GM19328 (cell line): ENCODE results near the gene FBXL7.

Experiments used
- ATAC-seq: cut with Tn5 transposase; IDR thresholded peaks from one replicate; pipeline ENCODE4 v1.9.1; 2021; ENCODE audit warnings: mild to moderate bottlenecking, moderate library complexity; ENCODE audit not compliant: unreplicated experiment

The FBXL7 gene

GRCh38 chr5:15538516-15538915, 38.5 kb downstream of the FBXL7 start:
- ATAC-seq, result no peak

GRCh38 chr5:15539951-15540350, 40.0 kb downstream of the FBXL7 start:
- no peak for ATAC-seq

- ATAC-seq, result no peak
Observed at GRCh38 chr5:15544039-15544438, 44.1 kb downstream of the FBXL7 start.

GRCh38 chr5:15545082-15545481, 45.1 kb downstream of the FBXL7 start:
- no peak for ATAC-seq

- ATAC-seq, result no peak
Observed at GRCh38 chr5:15547261-15547839, 47.4 kb downstream of the FBXL7 start.

- ATAC-seq, result no peak
Observed at GRCh38 chr5:15549961-15550360, 50.0 kb downstream of the FBXL7 start.

GRCh38 chr5:15550502-15551112, 50.6 kb downstream of the FBXL7 start:
- no peak for ATAC-seq

- ATAC-seq, result no peak
Observed at GRCh38 chr5:15551113-15551504, 51.1 kb downstream of the FBXL7 start.

- ATAC-seq, result no peak
Observed at GRCh38 chr5:15554542-15554941, 54.6 kb downstream of the FBXL7 start.

GRCh38 chr5:15555176-15555575, 55.2 kb downstream of the FBXL7 start:
- ATAC-seq, result no peak

- ATAC-seq, result no peak
Observed at GRCh38 chr5:15558240-15558639, 58.3 kb downstream of the FBXL7 start.

GRCh38 chr5:15558681-15559080, 58.7 kb downstream of the FBXL7 start:
- no peak for ATAC-seq

GRCh38 chr5:15560421-15560820, 60.4 kb downstream of the FBXL7 start:
- no peak for ATAC-seq

GRCh38 chr5:15564523-15564922, 64.5 kb downstream of the FBXL7 start:
- ATAC-seq, result no peak

GRCh38 chr5:15564957-15565356, 65.0 kb downstream of the FBXL7 start:
- no peak for ATAC-seq

- ATAC-seq, result no peak
Observed at GRCh38 chr5:15566306-15566705, 66.3 kb downstream of the FBXL7 start.

GRCh38 chr5:15566789-15567188, 66.8 kb downstream of the FBXL7 start:
- no peak for ATAC-seq

- ATAC-seq, result no peak
Observed at GRCh38 chr5:15570491-15570890, 70.5 kb downstream of the FBXL7 start.

- no peak for ATAC-seq
Observed at GRCh38 chr5:15571081-15571480, 71.1 kb downstream of the FBXL7 start.

GRCh38 chr5:15571618-15572017, 71.6 kb downstream of the FBXL7 start:
- no peak for ATAC-seq

GRCh38 chr5:15573590-15573989, 73.6 kb downstream of the FBXL7 start:
- ATAC-seq, result no peak

GRCh38 chr5:15574128-15574527, 74.1 kb downstream of the FBXL7 start:
- no peak for ATAC-seq

GRCh38 chr5:15574806-15575325, 74.9 kb downstream of the FBXL7 start:
- ATAC-seq, result no peak
